ENCODE results near the gene ALDH1B1.

Gene ALDH1B1

DNA sequence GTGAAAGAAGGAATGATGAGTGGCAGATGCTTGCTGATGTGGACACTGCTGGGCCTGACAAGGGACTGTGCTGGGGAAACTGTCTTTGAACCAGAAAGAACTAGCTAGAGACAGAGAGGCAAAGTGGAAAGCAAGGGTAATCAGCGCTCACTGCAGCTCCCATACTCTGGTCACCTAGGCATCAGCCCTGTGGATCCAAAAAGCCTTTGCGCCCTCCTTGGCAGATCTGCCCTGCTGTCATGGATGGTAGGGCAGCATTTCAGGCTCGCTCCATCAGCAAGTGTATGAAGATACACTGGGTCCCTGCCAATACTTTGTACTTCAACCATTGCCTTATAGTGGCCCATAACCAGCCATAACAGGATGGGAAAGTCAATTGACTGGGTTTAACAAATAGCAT, 6.6 kb upstream of the ALDH1B1 start:
- H3K4me2 ChIP-seq (ENCODE audit: insufficient read depth, low read length) = no peak overlapping the region
- TF ChIP-seq, protein P1, sequence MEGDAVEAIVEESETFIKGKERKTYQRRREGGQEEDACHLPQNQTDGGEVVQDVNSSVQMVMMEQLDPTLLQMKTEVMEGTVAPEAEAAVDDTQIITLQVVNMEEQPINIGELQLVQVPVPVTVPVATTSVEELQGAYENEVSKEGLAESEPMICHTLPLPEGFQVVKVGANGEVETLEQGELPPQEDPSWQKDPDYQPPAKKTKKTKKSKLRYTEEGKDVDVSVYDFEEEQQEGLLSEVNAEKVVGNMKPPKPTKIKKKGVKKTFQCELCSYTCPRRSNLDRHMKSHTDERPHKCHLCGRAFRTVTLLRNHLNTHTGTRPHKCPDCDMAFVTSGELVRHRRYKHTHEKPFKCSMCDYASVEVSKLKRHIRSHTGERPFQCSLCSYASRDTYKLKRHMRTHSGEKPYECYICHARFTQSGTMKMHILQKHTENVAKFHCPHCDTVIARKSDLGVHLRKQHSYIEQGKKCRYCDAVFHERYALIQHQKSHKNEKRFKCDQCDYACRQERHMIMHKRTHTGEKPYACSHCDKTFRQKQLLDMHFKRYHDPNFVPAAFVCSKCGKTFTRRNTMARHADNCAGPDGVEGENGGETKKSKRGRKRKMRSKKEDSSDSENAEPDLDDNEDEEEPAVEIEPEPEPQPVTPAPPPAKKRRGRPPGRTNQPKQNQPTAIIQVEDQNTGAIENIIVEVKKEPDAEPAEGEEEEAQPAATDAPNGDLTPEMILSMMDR (IDR thresholded peaks at IDR 0.05; ENCODE audit: borderline replicate concordance, extremely low read depth, low read length, poor library complexity, severe bottlenecking) = no peak
- no peak for TF ChIP-seq EZH2 (IDR thresholded peaks at IDR 0.05; ENCODE audit: borderline replicate concordance, low read depth, low read length, severe bottlenecking)
- peaks cover 14% of the 10 kb centered on the region for H3K9me3 ChIP-seq (ENCODE audit: insufficient read depth, low read length, severe bottlenecking)
- H3K79me2 ChIP-seq (ENCODE audit: insufficient read depth, low read length) = no peaks in the 10 kb centered on the region
- H3K27me3 ChIP-seq (ENCODE audit: insufficient read depth, low read length, poor library complexity) = no peaks in the 10 kb centered on the region
- no peak overlapping the region for H3K4me3 ChIP-seq (ENCODE audit: low read depth in 1 of 2, low read length in 2 of 2)
- ATAC-seq (ENCODE audit: insufficient read depth, low read depth) (no peak), DNase-seq (no peak)
- no peak overlapping the region for H3K9ac ChIP-seq (ENCODE audit: low read depth, low read length)
- no peaks in the 10 kb centered on the region for H3K4me1 ChIP-seq (ENCODE audit: insufficient read depth, low read length)
- H3K36me3 ChIP-seq (ENCODE audit: insufficient read depth, low read length) = no peaks in the 10 kb centered on the region
- H3K27ac ChIP-seq (ENCODE audit: low read length) = no peak overlapping the region
- H4K20me1 ChIP-seq (ENCODE audit: insufficient read depth, low read length) = no peaks in the 10 kb centered on the region
- no peak overlapping the region for H2AFZ ChIP-seq (ENCODE audit: low read depth, low read length)

DNA sequence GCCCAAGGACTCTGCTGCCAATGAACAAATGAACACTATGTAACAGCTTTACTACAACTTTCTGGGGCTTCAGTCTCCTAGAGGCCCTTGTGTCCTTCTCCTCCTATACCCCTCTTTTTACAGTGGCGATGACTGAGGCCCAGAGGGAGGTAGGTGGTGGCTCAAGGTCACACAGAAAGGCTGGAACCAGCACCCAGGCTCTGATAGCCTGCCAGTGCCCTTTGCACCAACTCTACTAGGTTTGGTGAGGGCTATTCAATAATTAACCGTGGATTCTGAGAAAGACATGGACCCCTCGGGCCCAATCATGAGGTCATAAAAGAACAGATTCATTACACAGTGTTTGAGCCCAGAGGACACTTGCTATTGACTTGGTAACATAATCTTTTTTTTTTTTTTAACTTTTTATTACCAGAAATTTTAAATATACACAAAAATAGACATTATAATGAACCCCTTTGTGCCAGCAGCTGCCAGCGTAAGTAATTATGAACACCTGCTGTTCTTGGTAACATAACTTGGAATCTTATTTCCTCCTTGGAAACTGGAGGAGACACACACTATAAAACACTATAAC, 6.1 kb upstream of the ALDH1B1 start:
- H3K4me3 ChIP-seq (ENCODE audit: low read depth in 1 of 2, low read length in 2 of 2) = no peak overlapping the region
- no peak overlapping the region for H3K4me2 ChIP-seq (ENCODE audit: insufficient read depth, low read length)
- H3K9ac ChIP-seq (ENCODE audit: low read depth, low read length) = no peak overlapping the region
- H3K27ac ChIP-seq (ENCODE audit: low read length) = no peak overlapping the region
- H3K36me3 ChIP-seq (ENCODE audit: insufficient read depth, low read length) = no peaks in the 10 kb centered on the region
- H3K79me2 ChIP-seq (ENCODE audit: insufficient read depth, low read length) = no peaks in the 10 kb centered on the region
- no peaks in the 10 kb centered on the region for H3K27me3 ChIP-seq (ENCODE audit: insufficient read depth, low read length, poor library complexity)
- TF ChIP-seq EZH2 (IDR thresholded peaks at IDR 0.05; ENCODE audit: borderline replicate concordance, low read depth, low read length, severe bottlenecking) = no peak
- TF ChIP-seq, protein P1 (IDR thresholded peaks at IDR 0.05; ENCODE audit: borderline replicate concordance, extremely low read depth, low read length, poor library complexity, severe bottlenecking) = no peak
- H4K20me1 ChIP-seq (ENCODE audit: insufficient read depth, low read length) = no peaks in the 10 kb centered on the region
- no peaks in the 10 kb centered on the region for H3K4me1 ChIP-seq (ENCODE audit: insufficient read depth, low read length)
- ATAC-seq (ENCODE audit: insufficient read depth, low read depth) = no peak
- DNase-seq = no peak
- H3K9me3 ChIP-seq (ENCODE audit: insufficient read depth, low read length, severe bottlenecking) = peaks cover 14% of the 10 kb centered on the region
- no peak overlapping the region for H2AFZ ChIP-seq (ENCODE audit: low read depth, low read length)

DNA sequence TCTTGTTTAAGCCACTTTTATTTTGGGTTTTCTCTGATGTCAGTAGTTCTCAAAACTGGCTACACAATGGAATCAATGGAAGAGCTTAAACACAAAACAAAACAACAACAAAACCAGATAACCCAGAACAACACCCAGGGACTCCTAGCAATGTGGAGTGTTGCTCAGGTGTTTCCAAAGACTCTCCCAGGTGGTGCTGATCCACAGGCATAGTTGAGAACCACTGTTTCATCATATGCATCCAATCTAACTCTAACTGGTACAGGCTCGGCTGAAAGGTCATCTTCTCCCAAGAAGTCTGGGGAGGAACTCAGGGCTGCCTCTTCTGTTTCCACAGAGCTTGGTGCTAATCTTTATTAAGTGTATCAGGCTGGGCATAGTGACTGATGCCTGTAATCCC, 5.4 kb upstream of the ALDH1B1 start:
- Histone ChIP-seq H3K27me3 (ENCODE audit: insufficient read depth, low read length, poor library complexity) (no peaks in the 10 kb centered on the region), H3K4me1 (ENCODE audit: insufficient read depth, low read length) (peaks cover 1% of the 10 kb centered on the region), H3K4me2 (ENCODE audit: insufficient read depth, low read length) (no peak overlapping the region), H3K9me3 (ENCODE audit: insufficient read depth, low read length, severe bottlenecking) (peaks cover 14% of the 10 kb centered on the region), H3K27ac (ENCODE audit: low read length) (no peak overlapping the region), H2AFZ (ENCODE audit: low read depth, low read length) (no peak overlapping the region), H3K36me3 (ENCODE audit: insufficient read depth, low read length) (no peaks in the 10 kb centered on the region), H4K20me1 (ENCODE audit: insufficient read depth, low read length) (no peaks in the 10 kb centered on the region), H3K9ac (ENCODE audit: low read depth, low read length) (no peak overlapping the region), H3K4me3 (ENCODE audit: low read depth in 1 of 2, low read length in 2 of 2) (no peak overlapping the region), H3K79me2 (ENCODE audit: insufficient read depth, low read length) (no peaks in the 10 kb centered on the region)
- ATAC-seq (ENCODE audit: insufficient read depth, low read depth) (no peak), DNase-seq (no peak)
- TF ChIP-seq, protein P1 (IDR thresholded peaks at IDR 0.05; ENCODE audit: borderline replicate concordance, extremely low read depth, low read length, poor library complexity, severe bottlenecking) = no peak
- no peak for TF ChIP-seq EZH2 (IDR thresholded peaks at IDR 0.05; ENCODE audit: borderline replicate concordance, low read depth, low read length, severe bottlenecking)

All from DND-41 (cell line).